Activated CD8-positive, alpha-beta memory T cell treated with anti-CD3 and anti-CD28 coated beads, Interleukin-2, amount 50 U/mL, for 4 hours (primary cell): ENCODE results near the gene ZFP36L2.
A peak's percentile ranks its signal among the peaks of the same experiment; 100 is the strongest.
"Not testable (repeated sequence)": the region's sequence is repeated elsewhere in the genome, so short reads cannot be mapped to it uniquely, and the experiment has no call there.

Experiments used
- DNase-seq: peaks from one replicate; pipeline ENCODE4 v3.0.0-alpha.2; 2020

The ZFP36L2 gene

DNA sequence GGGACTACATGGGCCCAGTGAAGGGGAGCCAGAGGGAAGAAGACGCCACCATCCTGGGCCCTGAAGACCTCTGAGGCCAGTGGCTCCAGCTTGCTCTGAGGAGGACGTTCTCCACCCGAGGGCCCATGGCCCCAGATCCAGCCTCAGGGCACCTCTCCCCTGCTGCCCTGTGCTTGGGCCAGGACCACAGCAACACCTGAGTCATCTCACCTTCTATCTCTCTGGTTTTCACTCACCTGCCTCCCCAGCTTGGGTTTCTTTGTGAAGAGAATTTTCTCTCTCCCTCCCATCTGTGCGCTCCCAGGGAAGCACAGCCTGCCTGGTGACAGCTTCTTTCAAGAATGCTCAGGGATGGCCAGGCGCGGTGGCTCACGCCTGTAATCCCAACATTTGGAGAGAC lies 19.8 kb downstream of the ZFP36L2 start:
- no peak for DNase-seq

DNA sequence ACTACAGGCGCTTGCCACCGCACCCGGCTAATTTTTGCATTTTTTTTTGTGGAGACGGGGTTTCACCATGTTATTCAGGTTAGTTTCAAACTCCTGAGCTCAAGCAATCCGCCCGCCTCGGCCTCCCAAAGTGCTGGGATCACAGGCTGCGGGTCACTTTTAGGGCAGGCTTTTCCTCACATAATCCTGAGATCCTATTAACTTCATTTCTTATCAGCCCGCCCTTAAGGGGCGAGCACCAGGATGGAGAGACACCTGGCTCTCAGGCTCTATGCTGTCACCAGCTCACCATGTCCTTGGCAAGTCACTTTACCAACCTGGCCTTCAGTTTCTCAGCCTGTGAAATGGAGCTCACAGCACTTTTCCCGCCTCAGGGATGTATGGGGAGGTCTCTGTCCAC lies 23.0 kb downstream of the ZFP36L2 start:
- DNase-seq: no peak

DNA sequence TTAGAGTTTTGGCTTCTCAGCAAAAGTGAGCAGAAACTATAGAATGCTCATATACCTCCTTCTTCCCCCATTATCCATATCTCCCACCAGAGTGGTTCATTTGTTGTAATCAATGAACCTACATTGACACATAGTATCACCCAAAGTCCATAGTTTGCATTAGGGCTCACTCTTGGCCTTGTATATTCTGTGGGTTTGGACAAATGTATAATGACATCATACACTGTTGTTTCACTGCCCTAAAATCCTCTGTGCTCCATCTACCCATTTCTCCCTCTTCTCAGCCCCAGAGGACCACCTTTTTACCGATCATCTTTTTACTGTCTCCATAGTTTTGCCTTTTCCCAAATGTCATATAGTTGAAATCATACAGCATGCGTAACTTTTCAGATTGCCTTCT lies 24.1 kb downstream of the ZFP36L2 start:
- DNase-seq: no peak

DNA sequence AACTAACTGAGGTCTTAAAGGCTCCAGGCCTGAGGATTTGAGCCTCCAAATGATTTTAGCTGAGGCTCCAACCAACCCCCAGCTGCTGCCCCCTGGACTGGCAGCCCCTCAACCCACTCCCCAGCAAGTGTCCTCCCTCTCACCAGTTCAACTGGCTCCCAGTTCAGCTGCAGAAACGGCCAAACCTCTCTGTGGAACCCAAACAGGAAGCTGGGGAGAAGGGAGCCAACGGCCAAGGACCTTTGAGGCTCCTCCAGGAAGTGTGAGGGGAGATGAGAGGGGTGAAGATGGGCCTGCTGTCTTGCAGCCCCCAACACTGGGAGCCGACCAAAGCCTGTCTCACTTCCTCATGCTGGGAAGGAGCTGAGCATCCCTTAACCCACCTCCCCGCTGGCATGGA lies 24.9 kb downstream of the ZFP36L2 start:
- DNase-seq: no peak

DNA sequence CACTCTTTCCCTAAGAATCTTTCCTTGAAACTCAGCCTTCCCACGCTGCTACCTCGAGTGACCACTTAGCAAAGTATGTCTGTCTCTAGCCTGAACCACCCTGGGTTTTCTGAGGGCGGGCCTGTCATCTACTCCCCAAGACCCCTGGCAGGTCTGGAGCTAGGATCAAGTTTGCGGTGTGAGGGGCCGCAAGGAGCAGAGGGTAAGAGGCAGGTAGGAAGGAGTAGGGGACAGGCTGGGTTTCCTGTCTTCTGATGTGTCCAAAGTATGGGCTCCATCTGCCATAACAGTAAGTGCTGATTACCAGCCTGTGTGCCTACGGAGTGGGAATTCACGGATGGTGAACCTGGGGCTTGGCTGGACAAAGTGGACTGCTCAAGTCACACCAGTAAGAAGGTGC lies 25.4 kb downstream of the ZFP36L2 start:
- no peak for DNase-seq

DNA sequence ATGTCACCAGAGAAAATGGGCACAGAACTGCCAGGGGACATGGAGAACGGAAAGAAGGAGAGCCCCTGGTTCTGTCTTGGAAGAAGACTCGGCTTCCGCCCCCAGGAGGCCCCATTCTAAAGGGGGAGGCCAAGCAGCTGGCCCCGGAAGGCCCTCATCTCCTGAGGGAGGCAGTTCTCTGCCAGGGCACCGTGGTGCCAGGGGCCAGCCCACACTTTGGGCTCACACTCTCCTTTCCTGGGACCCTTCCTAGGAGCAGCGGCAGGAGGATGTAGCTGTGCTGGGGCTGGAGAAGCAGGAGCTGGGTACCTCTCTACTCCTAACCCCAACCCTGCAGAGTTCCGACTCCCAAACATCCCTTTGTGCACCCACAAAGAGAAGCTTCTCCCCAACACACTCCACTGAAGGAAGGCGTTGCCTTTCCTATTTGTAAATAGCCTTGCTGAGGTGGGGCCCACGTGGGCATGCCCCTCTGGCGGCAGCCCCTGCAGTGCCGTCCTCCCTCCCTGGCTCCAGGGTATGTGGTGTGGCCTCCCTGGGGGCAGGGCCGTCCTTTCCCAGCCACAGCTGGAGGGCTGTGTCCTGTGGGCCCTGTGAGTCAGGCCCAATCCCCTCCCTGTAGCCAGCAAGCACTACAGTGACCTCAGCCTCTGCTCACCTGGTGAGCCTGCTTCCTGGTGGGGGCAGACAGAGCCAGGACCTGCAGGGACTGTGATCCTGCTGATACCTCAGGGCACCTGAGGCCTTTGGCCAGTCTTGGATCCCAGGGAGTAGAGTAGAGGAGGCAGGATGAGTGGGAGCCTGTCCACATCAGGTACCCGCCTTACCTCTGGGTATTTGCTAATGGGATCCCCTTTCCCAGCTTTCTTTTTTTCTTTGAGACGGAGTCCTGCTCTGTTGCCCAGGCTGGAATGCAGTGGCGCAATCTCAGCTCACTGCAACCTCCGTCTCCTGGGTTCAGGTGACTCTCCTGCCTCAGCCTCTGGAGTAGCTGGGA lies 26.6 kb downstream of the ZFP36L2 start:
- DNase-seq: no peak

DNA sequence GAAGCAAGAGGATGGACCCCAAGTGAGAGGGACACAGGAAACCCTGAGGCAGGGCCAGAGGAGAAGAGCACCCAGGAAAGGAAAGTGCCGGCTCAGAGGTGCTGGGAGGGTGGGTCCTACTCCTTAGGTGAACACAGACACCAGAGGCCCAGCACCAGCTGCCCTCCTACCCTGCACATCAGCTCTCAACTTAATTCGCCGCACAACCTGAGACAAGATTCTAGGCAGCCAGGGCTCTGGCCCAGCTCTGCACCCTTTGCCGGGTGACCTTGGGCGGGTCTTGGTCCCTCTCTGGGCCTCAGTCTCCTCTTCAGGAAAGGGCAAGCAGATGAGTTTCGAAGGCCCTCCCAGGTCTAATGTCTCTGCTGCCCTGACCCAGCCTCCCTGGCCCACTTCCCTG lies 28.1 kb downstream of the ZFP36L2 start:
- no peak for DNase-seq

DNA sequence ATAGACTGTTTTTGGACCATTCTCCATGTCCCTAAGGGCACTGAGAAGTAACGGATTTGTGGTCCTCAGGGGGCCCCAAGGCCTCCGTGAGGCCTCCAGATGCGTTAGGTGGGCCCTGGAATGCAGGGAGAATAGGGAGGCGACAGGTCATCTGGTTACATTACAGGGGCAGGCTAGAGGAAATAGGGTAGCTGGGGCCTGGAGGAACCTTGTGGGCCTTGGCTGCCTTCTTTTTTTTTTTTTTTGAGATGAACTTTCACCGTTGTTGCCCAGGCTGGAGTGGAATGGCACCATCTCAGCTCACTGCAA lies 28.9 kb downstream of the ZFP36L2 start:
- no peak for DNase-seq

DNA sequence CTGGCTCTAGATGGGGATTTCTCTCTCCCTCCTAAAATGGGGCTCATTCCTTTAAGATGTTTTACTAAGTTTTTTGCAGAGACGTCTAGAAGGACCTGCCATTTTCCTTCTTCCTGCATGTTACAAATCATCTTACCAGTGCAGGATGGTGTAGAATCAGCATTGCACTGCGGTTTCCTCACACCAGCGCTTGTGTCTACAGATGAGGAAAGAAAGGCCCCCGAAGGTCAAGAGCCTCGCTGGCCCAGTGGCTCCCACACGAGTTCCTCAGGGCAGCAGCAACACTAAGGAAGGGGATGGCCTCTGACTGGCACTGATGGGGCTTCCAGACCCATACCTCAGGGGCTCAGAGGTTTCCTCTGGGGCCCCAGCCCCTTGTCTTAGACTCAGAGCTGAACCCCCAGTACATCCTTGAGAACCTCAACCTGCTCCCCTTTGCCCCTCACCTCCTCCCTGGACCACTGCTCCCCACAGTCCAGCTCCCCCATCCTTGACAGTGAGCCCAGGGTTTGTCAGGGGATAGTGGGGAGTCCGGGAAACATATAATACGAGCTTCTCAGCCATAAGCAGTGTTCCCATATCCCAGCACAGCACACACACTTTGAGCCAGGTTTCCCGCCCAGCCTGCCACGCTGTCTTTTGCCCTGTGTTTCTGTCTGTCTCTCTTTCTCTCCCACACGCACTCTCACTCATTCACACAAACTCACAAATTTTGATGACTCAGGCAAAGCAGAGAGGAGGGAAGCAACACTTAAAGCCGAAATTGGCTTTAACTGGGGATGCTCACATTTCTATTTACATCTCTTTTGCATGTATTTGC lies 29.4 kb downstream of the ZFP36L2 start:
- DNase-seq: no peak

DNA sequence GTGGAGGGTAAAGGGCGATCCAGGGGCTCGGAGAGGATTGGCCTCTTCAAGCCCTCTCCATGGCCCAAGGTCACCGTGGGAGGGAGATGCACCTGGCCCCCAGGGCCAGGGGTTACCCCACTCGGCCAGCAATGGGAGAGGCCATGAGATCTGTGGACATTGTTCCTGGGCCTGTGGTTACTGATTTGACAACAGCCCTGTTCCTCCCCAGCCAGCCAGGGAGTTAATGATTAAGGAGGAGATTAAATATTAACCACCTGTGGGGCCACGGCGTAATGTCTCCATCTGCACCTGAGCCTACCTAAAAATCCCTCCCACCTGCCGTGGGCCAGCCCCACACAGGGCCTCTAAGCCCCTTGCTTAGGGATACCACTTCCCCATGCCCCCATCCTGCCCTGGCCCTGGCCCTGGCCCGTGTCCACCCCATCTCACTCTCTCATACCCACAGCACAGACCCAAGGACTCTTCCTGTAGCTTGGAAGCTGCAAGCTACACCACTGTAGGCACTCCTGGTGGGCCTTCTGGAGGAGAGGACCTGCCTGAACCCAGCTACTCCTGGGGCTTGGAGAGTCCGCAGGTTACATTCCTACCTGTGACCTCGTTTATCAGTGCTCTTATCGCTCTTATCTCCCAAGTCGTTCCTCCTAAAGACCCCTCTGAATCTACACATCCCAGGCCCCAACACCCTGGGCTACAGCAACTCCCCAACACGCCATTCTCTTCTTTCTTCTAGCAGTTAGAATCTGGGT lies 32.1 kb downstream of the ZFP36L2 start:
- DNase-seq: no peak

DNA sequence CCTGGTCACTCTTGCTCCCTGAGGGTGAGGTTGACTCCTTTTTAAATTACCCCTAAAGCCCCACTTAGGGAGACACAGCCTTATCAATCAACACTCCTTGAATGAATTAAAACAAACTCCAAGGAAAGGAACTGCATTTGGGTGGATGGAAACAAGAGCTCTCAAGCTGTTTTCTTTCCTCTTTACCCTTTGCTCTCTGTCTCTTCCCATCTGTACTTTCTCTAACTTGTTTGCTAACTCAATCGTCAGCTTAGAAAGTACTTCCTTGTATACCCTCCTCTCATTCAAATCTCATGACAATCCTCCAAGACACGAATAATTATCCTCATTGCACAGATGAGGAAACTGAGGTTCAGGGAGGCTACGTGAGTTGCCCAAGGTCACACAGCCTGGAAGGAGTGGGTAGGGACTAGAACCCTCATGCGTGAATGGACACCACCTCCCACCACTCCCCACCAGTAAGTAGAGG lies 32.7 kb downstream of the ZFP36L2 start:
- no peak for DNase-seq

DNA sequence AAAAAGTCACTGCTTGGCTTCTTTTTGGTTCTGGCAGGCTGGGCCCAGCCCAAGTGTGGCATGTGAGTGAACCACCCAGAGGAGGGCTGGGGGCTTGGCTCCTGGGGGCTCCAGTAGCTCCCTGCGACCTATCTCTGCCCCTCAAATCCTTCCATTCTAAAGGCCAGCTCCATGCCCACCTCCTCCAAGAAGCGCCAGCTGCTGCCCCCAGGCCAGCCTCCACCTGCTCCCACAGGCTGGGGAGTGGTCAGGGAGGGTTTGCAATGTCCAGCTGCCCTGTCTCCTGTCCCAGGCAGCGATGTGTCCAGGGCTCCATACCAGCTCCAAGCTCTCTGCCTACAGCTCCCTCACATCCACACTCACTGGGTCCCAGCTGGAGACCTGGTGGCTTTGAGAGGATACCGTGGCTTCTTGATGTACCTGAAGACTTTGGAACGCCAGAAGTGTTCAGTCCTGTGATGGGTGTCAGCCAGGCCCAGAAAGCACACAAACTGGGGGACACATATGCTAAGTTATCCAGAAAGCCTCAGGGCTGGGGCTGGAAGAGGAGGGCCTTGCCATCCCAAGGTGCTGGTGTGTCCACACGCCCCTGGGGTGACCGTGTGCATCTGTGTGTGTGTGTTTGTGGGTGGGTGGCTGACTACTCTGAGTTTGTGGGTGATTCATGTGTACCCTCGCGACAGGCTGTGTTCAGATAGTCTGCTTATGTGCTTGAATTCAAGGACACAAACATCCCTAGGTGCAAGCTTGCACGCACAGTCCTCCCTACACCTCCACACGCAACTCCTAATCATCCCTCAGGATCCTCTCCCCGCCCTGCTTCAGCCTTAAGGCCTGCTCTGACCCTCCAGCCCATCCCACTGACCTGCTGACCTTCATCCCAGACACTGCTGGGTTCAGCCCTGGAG lies 33.4 kb downstream of the ZFP36L2 start:
- DNase-seq: peak; percentile 34

DNA sequence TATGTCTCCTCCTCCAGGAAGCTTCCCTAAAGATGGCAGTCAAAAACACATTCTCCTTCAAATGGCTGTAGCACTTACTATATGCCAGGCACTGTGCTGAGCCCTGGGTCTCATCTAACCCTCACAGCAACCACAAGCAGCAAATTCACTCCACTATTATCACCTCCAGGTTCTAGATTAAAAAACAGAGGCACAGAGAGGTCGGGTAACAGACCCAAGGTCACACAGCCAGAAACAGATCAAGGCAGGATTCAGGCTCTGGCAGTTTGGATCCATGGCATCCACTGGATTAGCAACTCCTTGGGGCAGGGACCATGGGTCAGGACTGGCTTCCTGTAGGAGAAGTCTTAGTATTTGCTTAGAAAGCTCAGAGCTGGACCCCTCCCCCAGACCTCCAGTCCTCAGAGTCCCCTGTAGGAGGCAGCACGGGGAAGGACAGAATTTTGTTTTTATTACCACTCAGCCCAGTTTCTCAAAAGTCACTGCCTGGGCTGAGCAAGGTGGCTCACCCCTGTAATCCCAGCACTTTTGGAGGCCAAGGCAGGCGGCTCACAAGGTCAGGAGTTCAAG lies 34.4 kb downstream of the ZFP36L2 start:
- no peak for DNase-seq

DNA sequence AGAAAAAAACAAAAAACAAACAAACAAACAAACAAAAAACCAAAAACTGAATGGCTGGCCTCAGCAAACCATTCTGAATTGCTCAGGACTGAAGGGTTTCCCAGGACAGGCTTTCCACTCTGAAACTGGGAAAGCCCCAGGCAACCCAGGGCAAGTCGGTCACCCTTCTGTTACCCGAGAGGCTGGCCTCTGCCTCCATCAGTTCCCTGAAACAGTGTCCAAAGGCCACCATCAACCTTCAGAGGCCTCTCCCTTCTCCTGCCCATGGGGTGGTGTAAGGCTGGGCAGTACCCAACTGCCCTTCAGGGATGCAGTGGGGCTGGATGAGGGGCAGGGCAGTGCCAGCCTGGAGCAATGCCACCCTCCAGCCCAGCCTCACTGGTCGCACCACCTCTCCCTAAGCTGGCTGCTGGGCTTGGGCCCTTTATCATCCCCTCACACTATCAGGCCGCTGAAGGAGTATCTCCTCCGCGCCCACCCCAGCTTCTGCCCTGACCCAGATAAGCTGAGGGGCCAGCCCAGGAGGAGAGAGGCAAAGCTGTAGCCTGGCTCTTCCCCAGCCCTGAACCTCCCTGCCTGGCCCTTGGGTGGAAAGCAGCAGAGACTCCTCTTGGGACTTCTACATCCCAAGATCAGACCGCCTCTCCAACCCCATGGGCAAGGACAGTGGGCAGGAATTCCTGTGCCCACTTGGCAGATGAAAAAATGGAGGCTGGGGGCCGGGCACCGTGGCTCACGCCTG lies 35.9 kb downstream of the ZFP36L2 start:
- DNase-seq: no peak

DNA sequence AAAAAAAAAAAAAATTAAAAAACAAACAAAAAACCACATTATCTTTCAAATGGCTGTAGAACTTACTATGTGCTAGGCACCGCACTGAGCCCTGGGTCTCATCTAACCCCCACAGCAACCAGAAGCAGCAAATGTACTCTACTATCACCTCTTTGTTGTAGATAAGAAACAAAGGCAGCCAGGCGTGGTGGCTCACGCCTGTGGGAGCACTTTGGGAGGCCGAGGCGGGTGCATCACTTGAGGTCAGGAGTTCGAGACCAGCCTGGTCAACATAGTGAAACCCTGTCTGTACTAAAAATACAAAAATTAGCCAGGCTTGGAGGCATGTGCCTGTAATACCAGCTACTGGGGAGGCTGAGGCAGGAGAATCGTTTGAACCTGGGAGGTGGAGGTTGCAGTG lies 36.5 kb downstream of the ZFP36L2 start:
- not testable (repeated sequence) for DNase-seq

DNA sequence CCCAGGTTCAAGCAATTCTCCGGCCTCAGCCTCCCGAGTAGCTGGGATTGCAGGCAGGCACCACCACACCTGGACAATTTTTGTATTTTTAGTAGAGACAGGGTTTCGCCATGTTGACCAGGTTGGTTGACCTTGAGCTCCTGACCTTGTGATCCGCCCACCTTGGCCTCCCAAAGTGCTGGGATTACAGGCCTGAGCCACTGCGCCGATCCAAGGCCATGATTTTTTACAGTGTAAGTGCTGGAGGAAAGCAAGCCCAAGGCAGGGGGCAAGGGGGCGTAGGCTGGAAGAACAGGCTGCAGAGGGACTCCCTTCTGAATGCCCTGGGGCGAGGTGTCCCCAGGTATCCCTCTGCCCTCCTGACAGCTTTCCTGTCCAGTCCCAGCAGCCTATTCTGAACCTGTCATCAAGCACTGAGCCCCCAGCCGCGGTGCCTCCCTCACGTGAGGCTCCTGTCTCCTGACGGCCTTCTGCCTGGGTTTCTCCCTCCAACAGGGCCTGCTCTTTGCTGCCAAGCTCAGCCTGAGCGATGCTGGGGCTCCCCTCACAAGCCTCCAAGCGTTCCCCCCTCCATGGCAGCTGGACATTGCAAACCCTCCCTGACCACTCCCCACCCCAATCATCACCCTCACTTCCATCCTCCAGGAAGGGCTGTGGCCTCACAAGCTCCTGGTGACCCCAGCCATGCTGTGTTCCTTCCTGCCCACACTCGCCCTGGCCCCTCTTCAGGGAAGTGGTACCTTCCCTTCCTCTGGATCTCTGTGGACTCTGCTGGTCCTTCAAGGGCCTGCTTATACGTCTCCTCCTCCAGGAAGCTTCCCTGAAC lies 37.6 kb downstream of the ZFP36L2 start:
- no peak for DNase-seq

DNA sequence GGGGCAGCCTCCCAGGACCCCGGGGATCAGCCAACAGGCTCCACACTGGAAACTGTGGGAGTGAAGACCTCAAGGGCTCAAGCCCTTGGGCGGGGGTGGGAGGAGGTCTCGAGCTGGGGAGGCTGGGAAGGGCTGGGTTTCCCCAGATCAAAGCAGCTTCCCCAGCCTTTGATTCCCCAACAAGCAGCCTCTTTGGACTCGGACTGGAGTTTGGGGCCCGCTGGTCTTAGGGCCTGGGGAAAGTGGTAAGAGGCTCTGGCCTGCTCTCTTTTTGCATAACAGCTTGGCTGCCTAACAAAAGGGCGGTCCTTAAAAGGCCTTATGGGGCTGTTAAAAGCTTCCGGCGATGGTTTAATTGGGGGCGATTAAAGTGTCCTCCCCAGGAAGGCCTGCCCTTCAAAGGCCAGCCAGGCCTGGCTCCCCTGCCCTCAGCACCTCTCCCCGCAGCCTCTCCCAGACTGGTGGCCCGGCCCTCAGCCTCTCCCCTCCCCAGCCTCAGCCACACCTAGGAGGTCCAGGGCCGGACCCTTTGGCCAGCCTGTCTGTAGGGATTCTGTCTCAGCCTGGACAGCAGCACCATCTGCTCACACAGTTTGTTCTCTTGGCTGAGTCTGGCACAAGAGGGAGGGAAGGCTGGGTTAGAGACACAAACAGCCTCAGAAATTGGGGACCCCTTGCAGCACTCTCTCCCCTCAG lies 39.6 kb downstream of the ZFP36L2 start:
- no peak for DNase-seq

DNA sequence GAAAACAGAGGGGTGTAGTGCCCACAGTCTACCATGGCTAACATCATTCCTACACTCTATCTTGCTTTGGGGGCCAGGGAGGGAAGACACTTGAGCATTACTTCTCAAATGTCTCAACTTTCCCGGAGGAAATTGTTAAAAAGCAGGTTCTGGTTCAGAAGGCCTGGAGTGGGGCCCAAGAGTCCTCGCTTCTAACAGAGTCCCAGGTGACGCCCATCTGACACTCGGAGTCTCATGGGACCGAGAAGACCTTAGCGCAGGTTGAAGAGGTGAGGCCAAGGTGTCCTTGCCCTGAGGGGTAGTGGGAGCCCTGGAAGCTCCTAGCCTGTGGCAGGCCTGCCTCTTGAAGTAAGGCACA lies 40.1 kb downstream of the ZFP36L2 start:
- DNase-seq: no peak

DNA sequence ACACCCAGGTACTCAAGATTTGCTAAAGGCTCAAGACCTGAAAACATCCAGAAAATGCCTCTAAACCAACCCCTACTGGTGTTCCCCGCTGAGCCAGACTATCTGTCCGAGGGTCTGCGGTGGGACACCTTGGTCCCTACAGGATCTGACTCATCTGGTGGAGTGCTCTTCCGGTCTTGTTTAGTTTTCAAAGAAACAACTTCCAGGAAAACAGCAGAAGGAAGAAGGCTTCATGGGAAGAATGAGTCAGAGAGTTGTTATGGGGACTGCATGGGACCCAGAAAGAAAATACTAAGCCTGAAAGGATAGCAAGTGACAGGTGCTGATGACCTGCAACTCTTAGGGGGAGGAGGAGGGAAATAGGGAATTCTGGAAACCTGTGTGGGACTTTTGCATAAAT lies 41.3 kb downstream of the ZFP36L2 start:
- DNase-seq: no peak
